ENCODE results near the gene COL4A5. TPM values are rescaled to one million over a fixed set of nuclear protein-coding genes. Genes with fewer than 3 reads are reported as not detected.

COL4A5 gene
- 7.9 to 14.7 TPM (median 11.9 TPM) in 5 replicates for total RNA-seq (2022; extraction: Qiagen RNA extraction; ENCODE audit: low read depth)

DNA sequence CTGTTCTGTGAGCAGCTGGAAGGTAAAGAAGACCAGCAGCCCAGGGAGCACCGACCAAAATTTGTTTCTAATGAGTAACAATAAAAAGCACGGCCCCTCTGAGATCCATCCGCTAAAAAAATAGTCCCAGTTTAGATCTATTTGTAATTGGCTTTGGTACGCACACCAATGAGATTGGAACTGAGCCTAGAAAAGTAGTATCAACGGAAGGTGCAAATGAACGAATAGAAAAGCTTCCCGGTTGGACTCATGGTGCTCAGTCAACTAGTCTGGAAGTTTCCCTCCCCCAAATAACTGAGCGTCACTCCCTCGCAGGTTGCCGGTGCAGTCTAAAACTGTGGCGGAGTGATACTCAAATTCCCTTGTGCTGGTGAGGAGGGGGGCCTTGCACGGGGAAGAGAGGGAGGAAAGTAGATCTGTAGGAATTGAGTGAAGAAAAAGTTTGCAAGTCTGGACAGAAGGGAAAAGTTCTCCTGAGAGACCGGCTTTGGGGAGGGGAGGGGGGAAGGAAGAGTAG lies at the start of gene COL4A5:
TSS of gene COL4A5 (plus strand) at position 413 of the 517 bp plus-strand sequence. CDS start 288 bp downstream, outside the sequence.

DNA sequence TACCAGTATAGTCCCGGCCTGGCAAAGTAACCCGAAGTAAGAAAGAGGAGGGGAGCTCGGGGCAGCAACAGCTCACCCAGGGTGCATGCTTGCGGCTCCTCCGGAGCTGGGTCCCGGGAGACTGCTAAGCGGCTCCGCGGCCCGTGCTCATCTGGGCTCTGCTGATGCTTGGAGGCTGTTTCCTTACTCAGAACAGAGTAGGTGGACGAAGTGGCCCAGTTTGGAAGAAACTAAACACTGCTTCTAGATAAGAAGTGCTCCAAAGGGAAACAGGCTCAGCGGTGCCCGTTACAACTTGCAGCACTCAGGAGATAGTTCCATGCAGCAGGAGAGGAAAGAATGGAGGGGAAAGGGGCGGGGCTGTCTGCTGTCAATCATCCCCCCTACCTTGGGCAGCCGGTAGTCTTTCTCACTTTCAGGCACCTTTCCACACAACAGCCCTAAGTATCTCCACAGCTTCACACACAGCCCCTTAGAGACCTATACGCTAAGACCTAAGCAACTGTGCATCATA lies 1.5 kb upstream of the COL4A5 start, which contains the start of gene COL4A6:
TSS of gene COL4A6 (minus strand) at position 313 of the 514 bp plus-strand sequence. CDS start at position 87, 226 bp downstream.

DNA sequence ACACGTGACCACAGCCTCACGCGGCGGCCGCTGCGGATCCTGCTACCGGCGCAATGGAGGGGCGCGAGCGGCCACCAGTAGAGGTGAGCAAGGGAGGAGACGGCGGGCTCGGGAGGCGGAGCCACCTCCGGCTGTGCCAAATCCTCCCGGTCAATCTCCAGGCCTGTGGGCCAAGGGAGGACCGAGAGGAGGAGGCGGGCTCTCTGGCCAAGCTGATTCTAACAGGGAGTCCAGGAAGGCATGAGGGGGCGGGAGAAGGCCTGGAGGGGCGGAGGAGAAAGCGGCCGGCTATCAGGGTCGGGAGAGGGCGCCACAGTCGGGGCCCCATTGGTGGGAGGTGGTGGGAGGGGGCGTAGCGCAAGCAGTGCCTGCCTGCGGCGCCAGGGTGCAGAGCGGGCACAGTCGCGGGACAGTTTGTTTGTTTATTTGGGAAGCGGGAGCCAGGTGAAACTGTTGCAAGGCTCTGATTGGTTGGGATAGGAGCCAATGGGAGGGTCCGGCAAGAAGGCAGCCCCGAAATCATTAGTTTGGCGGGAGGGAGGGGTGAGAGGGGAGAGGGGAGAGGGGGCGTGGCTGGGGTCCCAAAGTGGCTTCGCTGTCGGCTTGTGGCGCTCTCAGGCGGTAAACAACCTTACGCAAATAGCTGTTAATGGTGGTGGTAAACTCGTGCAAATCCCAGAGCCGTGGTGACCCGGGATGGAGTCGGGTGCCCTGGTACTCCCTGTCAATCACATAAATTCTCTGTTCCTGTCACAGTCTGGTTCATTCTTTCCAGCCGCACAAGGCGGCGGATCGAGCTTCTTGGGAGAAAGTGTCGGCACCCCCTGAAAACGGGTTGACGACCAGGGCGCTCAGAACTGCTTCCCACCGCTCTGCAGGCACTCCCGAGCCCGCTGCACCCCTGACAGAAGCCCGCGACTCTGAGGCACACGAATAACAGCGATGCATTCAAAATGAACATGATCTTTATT lies 297.2 kb downstream of the COL4A5 start, which contains the start of gene IRS4:
TSS of gene IRS4 (minus strand) at position 55 of the 971 bp plus-strand sequence.

Other genes starting within 250 kb of the COL4A5 start
- gene COL4A6, start 1.4 kb upstream of the COL4A5 start, total RNA-seq (2022; extraction: Qiagen RNA extraction; ENCODE audit: low read depth) = 15.0 to 17.0 TPM (median 16.0 TPM) in 5 replicates

All from A549 treated with GW870086 at 1 μM for 4 hours (cell line).